Nephron progenitor cell (in vitro differentiated cells): ENCODE data around the gene C11orf21.

Experiments
- DNase-seq: peaks from one replicate; pipeline ENCODE4 v3.0.0; 2021
- H3K27ac Mint-ChIP-seq: 2 replicates; pipeline ENCODE4 v1.8.0; 2021; ENCODE audit warnings: mild to moderate bottlenecking, moderate library complexity, mixed read lengths
- H3K27me3 Mint-ChIP-seq: 2 replicates; pipeline ENCODE4 v1.8.0; 2021; ENCODE audit warnings: mild to moderate bottlenecking, low read depth, mixed read lengths; ENCODE audit not compliant: poor library complexity
- H3K36me3 Mint-ChIP-seq: 2 replicates; pipeline ENCODE4 v1.8.0; 2021; ENCODE audit warnings: low read depth, mixed read lengths
- H3K4me1 Mint-ChIP-seq: 2 replicates; pipeline ENCODE4 v1.8.0; 2021; ENCODE audit warnings: mixed read lengths
- H3K4me3 Mint-ChIP-seq: 2 replicates; pipeline ENCODE4 v1.8.0; 2021; ENCODE audit warnings: mild to moderate bottlenecking, moderate library complexity, mixed read lengths
- H3K9me3 Mint-ChIP-seq: 2 replicates; pipeline ENCODE4 v1.8.0; 2021; ENCODE audit warnings: mild to moderate bottlenecking, moderate library complexity, mixed read lengths
- CTCF ChIP-seq: fragments of 200-600 bp; sonication (generic); IDR thresholded peaks from 2 replicates; pipeline ENCODE4 v1.5.0; 2021; ENCODE audit warnings: antibody characterized with exemption

C11orf21 gene

GRCh38 chr11:2263071-2263565 is 38.6 kb downstream of the C11orf21 start:
- Mint-ChIP-seq H3K4me3 (no peak overlapping the region), H3K4me1 (peaks cover 13% of the 10 kb centered on the region), H3K27ac (no peak overlapping the region), H3K27me3 (peaks cover 25% of the 10 kb centered on the region), H3K9me3 (no peaks in the 10 kb centered on the region), H3K36me3 (no peaks in the 10 kb centered on the region)
- no peak for TF ChIP-seq CTCF
- no peak for DNase-seq

DNA sequence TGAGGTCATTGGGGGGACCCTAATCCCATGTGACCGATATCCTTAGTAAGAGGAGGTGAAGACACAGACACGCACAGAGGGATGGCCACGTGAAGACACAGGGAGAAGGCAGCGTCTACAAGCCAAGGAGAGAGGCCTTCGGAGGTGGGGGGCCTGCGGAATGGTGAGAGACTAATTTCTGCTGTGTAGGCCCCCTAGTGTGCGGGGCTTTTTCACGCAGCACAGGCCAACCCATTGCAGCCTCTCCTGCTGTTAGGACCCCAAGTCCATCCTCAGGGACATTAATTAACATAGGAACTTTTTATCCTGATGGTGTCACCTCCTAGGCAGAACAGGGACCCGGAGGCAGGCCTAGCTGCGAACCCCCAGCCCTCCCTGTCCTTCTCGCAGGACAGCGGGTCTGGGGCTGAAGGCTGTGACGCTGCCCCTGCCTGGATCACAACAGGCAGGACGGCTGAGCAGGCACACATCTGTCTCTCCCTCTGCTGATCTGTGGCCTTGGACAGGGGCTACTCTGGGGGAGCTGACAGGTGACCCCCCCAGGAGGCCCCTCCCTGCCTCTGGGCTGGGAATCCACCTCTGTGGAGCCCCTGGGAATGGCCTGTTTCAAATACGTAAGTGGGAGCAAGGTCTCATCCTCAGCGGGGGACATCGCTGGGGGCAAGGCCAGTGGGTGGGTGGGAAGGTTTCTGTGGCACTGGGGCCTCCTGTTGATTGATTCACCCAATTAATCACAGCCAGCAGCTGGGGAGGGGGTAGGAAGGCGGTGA is 39.2 kb downstream of the C11orf21 start:
- Mint-ChIP-seq H3K9me3 (no peaks in the 10 kb centered on the region), H3K36me3 (no peaks in the 10 kb centered on the region), H3K4me1 (peaks cover 12% of the 10 kb centered on the region), H3K4me3 (no peak overlapping the region), H3K27me3 (peaks cover 19% of the 10 kb centered on the region), H3K27ac (no peak overlapping the region)
- no peak for TF ChIP-seq CTCF
- DNase-seq, result no peak

- no peak for TF ChIP-seq CTCF
- peaks cover 15% of the 10 kb centered on the region for H3K4me1 Mint-ChIP-seq
These were observed 40.1 kb downstream of the C11orf21 start for GRCh38 chr11:2261436-2262230.

DNA sequence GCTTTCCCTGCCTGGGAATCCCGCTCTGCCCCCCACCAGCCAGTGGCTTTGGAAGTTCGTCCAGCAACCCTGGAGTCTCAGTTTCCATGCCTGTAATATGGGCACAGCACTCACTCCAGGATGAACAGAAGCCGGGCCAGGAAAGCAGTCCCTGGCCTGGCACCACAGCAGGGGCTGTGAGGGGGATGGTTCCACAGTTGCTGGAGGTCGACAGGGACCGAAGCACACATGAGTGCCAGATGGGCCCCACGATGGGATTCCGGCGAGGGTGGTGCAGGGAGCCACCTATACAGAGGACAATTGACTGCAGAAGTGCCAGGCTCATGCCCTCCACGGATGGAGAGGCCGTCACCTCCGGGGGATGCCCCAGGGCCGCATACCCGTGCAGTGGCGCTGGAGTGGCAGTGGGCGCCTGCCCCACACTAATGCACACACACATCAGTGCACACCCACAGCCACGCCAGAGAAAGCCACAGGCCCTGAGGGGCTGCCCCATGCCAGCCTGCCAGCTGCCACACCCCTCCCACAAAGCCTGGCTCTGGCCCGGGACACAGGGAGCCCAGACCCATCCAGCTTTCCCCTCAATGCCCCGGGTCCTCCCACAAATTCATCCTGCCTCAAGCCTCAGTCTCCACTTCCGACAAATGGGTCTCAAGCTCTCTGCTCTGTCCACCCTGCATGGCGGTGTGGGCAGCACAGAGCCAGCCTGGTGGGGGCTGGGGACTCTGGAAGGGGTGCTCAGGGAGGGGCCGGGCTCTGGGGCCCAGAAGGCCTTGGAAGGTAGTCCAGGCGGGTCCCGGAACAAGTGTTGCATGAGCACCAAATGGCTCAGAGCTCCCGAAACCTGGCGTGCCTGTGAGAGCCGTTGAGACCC is 41.0 kb downstream of the C11orf21 start:
- no peak for TF ChIP-seq CTCF
- no peak for DNase-seq
- H3K4me3 Mint-ChIP-seq, result no peak overlapping the region
- H3K27me3 Mint-ChIP-seq, result peaks cover 9% of the 10 kb centered on the region
- no peaks in the 10 kb centered on the region for H3K36me3 Mint-ChIP-seq
- no peak overlapping the region for H3K27ac Mint-ChIP-seq
- H3K4me1 Mint-ChIP-seq, result peaks cover 17% of the 10 kb centered on the region
- no peaks in the 10 kb centered on the region for H3K9me3 Mint-ChIP-seq

More at GRCh38 chr11:2261436-2262230, 40.1 kb downstream of the C11orf21 start:
- DNase-seq, result no peak
- H3K27ac Mint-ChIP-seq, result no peak overlapping the region
- H3K9me3 Mint-ChIP-seq, result no peaks in the 10 kb centered on the region
- H3K27me3 Mint-ChIP-seq, result peaks cover 14% of the 10 kb centered on the region
- no peaks in the 10 kb centered on the region for H3K36me3 Mint-ChIP-seq
- H3K4me3 Mint-ChIP-seq, result no peak overlapping the region

GRCh38 chr11:2259897-2260451 is 41.7 kb downstream of the C11orf21 start:
- no peak overlapping the region for H3K4me3 Mint-ChIP-seq
- peaks cover 4% of the 10 kb centered on the region for H3K9me3 Mint-ChIP-seq
- TF ChIP-seq CTCF, result no peak
- no peak overlapping the region for H3K27ac Mint-ChIP-seq
- H3K36me3 Mint-ChIP-seq, result no peaks in the 10 kb centered on the region
- DNase-seq, result no peak
- H3K27me3 Mint-ChIP-seq, result peaks cover 9% of the 10 kb centered on the region
- H3K4me1 Mint-ChIP-seq, result peaks cover 17% of the 10 kb centered on the region
